ENCODE measurements around the gene PLPP1. TPM values are rescaled to one million over a fixed set of nuclear protein-coding genes. Genes with fewer than 3 reads are reported as not detected.

The PLPP1 gene
- total RNA-seq, 1 experiment from 2014 or later = 10.5 TPM

DNA sequence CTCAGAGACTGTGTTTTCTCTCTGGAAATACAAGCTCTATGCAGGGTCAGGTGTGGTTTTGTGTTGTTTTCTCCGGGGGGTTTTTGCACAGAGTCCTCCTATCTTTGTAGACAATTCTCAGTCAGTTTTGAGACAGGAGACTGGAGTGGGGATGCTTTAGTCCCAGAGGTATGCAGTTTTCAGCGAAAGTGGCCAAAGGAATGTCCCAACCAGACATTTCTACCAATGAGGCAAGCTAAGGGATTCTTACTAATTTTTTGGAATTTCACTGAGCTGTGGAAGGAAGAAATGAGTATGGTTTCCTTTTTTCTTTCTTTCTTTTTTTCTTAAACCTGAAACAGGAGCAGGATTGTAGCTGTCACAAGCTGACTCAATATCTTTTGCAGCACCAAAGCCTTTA, 35.3 kb upstream of the PLPP1 start:
- DNase-seq (ENCODE audit: low read depth, low spot score) (no peak), ATAC-seq (no peak)
- Histone ChIP-seq H4K20me1 (ENCODE audit: insufficient read depth) (no peaks in the 10 kb centered on the region), H3K9me3 (ENCODE audit: control insufficient read depth in 1 of 2, insufficient read depth in 1 of 2, low read depth in 1 of 2, low read length in 2 of 2) (no peaks in the 10 kb centered on the region), H2AFZ (ENCODE audit: low read depth, low read length, poor library complexity, severe bottlenecking) (no peak overlapping the region), H3K79me2 (ENCODE audit: insufficient read depth, low read length) (no peaks in the 10 kb centered on the region), H3K27ac (ENCODE audit: low read depth, low read length) (no peak overlapping the region), H3K36me3 (ENCODE audit: control insufficient read depth in 1 of 2, insufficient read depth in 2 of 2, low read length in 2 of 2) (no peaks in the 10 kb centered on the region), H3K9me2 (ENCODE audit: insufficient read depth) (no peaks in the 10 kb centered on the region), H3K4me2 (ENCODE audit: low read length) (no peak overlapping the region), H3K27me3 (ENCODE audit: insufficient read depth, low read length) (no peaks in the 10 kb centered on the region), H3K9ac (ENCODE audit: low read length) (no peak overlapping the region), H3K4me3 (replicated peaks in 1 of 2; ENCODE audit: low read depth in 1 of 2, low read length in 2 of 2) (no peak overlapping the region), H3K4me1 (ENCODE audit: control insufficient read depth in 1 of 2, insufficient read depth in 2 of 2, low read length in 2 of 2) (no peaks in the 10 kb centered on the region)
- CTCF ChIA-PET = no interaction called here
- no TSS peak for BruUV-seq (replicated peaks)
- POLR2A ChIA-PET = no interaction called here
- intact Hi-C loops (cut with micrococcal nuclease) = no loop called here
- TF ChIP-seq RAD21 (IDR thresholded peaks at IDR 0.05; ENCODE audit: low read depth) (no peak), YY1 (IDR thresholded peaks at IDR 0.05; ENCODE audit: extremely low read depth, insufficient replicate concordance, low read depth, low read length) (no peak), ELF1 (IDR thresholded peaks at IDR 0.05; ENCODE audit: borderline replicate concordance, low read depth) (no peak), ZNF274 (IDR thresholded peaks at IDR 0.05; ENCODE audit: low read depth, low read length) (no peak), JUND (IDR thresholded peaks at IDR 0.05) (no peak), SRF (IDR thresholded peaks at IDR 0.05; ENCODE audit: low read depth) (no peak), CEBPB (IDR thresholded peaks at IDR 0.05; ENCODE audit: low read depth) (no peak), CBX3 (IDR thresholded peaks at IDR 0.05; ENCODE audit: low read depth) (no peak), SIN3A (IDR thresholded peaks at IDR 0.05; ENCODE audit: low read depth) (no peak), EZH2phosphoT487 (IDR thresholded peaks at IDR 0.05; ENCODE audit: borderline replicate concordance) (no peak), ZFX (IDR thresholded peaks at IDR 0.05) (no peak)
- TF ChIP-seq, protein P1, sequence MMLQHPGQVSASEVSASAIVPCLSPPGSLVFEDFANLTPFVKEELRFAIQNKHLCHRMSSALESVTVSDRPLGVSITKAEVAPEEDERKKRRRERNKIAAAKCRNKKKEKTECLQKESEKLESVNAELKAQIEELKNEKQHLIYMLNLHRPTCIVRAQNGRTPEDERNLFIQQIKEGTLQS (IDR thresholded peaks at IDR 0.05) = no peak
- TF ChIP-seq, protein P2, sequence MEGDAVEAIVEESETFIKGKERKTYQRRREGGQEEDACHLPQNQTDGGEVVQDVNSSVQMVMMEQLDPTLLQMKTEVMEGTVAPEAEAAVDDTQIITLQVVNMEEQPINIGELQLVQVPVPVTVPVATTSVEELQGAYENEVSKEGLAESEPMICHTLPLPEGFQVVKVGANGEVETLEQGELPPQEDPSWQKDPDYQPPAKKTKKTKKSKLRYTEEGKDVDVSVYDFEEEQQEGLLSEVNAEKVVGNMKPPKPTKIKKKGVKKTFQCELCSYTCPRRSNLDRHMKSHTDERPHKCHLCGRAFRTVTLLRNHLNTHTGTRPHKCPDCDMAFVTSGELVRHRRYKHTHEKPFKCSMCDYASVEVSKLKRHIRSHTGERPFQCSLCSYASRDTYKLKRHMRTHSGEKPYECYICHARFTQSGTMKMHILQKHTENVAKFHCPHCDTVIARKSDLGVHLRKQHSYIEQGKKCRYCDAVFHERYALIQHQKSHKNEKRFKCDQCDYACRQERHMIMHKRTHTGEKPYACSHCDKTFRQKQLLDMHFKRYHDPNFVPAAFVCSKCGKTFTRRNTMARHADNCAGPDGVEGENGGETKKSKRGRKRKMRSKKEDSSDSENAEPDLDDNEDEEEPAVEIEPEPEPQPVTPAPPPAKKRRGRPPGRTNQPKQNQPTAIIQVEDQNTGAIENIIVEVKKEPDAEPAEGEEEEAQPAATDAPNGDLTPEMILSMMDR (IDR thresholded peaks at IDR 0.05 in 2 of 3, conservative IDR thresholded peaks at IDR 0.05 in 1 of 3; ENCODE audit: borderline replicate concordance in 1 of 3, insufficient read depth in 1 of 3, low read depth in 2 of 3, low read length in 2 of 3) = no peak
- TF ChIP-seq, protein P3, sequence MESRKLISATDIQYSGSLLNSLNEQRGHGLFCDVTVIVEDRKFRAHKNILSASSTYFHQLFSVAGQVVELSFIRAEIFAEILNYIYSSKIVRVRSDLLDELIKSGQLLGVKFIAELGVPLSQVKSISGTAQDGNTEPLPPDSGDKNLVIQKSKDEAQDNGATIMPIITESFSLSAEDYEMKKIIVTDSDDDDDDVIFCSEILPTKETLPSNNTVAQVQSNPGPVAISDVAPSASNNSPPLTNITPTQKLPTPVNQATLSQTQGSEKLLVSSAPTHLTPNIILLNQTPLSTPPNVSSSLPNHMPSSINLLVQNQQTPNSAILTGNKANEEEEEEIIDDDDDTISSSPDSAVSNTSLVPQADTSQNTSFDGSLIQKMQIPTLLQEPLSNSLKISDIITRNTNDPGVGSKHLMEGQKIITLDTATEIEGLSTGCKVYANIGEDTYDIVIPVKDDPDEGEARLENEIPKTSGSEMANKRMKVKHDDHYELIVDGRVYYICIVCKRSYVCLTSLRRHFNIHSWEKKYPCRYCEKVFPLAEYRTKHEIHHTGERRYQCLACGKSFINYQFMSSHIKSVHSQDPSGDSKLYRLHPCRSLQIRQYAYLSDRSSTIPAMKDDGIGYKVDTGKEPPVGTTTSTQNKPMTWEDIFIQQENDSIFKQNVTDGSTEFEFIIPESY (IDR thresholded peaks at IDR 0.05; ENCODE audit: extremely low read depth, insufficient replicate concordance, low read length) = no peak
- RAD21 ChIA-PET (ENCODE audit: low non-redundant PET in 1 of 2, low total read pairs in 2 of 2, uncharacterized antibody in 2 of 2, unreplicated experiment in 2 of 2) = no interaction called here

All from HCT116 (cell line).